Stomach (tissue), 9 donors: ENCODE results near the gene KDM5B. TPM values are rescaled to one million over a fixed set of nuclear protein-coding genes. Genes with fewer than 3 reads are reported as not detected.

Experiments used
- DNase-seq, 2 donors: peaks; one replicate each; pipeline versions ENCODE4 v3.0.0 to v3.0.0-alpha.2; 2013 to 2019
- H3K27ac ChIP-seq, 5 donors: fragments of 200-600 bp in 4 of 5; sonication (generic) in 4 of 5; one replicate each; pipeline ENCODE4 v1.5.1; 2013 to 2019; ENCODE audit warnings: mild to moderate bottlenecking in 1 of 5, moderate library complexity in 1 of 5
- H3K27me3 ChIP-seq, 3 donors: fragments of 200-600 bp; sonication (generic); one replicate each; pipeline ENCODE4 v1.5.1; 2017 to 2019; ENCODE audit warnings: mixed run types in 1 of 3
- H3K36me3 ChIP-seq, 4 donors: fragments of 200-600 bp; sonication (generic); 1 replicate in 3 of 4; 2 replicates in 1 of 4; pipeline ENCODE4 v1.5.1; 2016 to 2019
- H3K4me1 ChIP-seq, 4 donors: fragments of 200-600 bp; sonication (generic); one replicate each; pipeline ENCODE4 v1.5.1; 2016 to 2019
- H3K4me3 ChIP-seq, 4 donors: fragments of 200-600 bp; sonication (generic) in 3 of 4; one replicate each; pipeline ENCODE4 v1.5.1; 2016 to 2019; ENCODE audit warnings: mild to moderate bottlenecking in 1 of 4
- H3K9me3 ChIP-seq, 4 donors: fragments of 200-600 bp; sonication (generic); one replicate each; pipeline ENCODE4 v1.5.1; 2016 to 2019
- EP300 ChIP-seq: sonication (generic); formaldehyde crosslinking; IDR thresholded peaks from one replicate; pipeline ENCODE4 v1.6.1; 2017; ENCODE audit warnings: antibody characterized with exemption
- POLR2A ChIP-seq, 4 donors: fragments of 450-650 bp; IDR thresholded peaks; one replicate each; pipeline ENCODE4 v1.6.1; 2016; ENCODE audit warnings: antibody characterized with exemption in 4 of 4, control low read depth in 2 of 4, mild to moderate bottlenecking in 1 of 4, moderate library complexity in 1 of 4
- POLR2AphosphoS5 ChIP-seq, 3 donors: sonication (generic); formaldehyde crosslinking; IDR thresholded peaks; one replicate each; pipeline ENCODE4 v1.6.1; 2016; ENCODE audit warnings: antibody characterized with exemption in 3 of 3
- WGBS, 5 donors: extraction: QIAGEN DNeasy Blood & Tissue Kit in 3 of 5; methylation state at CpG; one replicate each; pipeline versions ENCODE4 v1.1.5 to v1.1.7; 2013 to 2018; 5-methylcytosine and 5-hydroxymethylcytosine counted together
- intact Hi-C: fragments of 100-400 bp; cut with DNase I; formaldehyde crosslinking; loops from one replicate; pipeline ENCODE4 v1.15.1; 2023; ENCODE audit warnings: low total_unique reads
- polyA plus RNA-seq, 3 donors: library from polyadenylated mRNA; stranded (reverse); fragments of 200-250 nt; gene quantifications; one replicate each; pipeline ENCODE4 v1.2.3, GENCODE V29; 2013
- total RNA-seq, 5 donors: library from RNA; depleted of rRNA; stranded (reverse); fragments of >200 nt; gene quantifications; one replicate each; pipeline versions ENCODE4 v1.1.0 to v1.2.3, GENCODE V29; 2014 to 2016
- TF ChIP-seq, protein P1 (sequence below), 7 experiments: fragments of 450-650 bp in 4 of 7; fragments of 200-600 bp in 3 of 7; sonication (generic) in 3 of 7; IDR thresholded peaks; one replicate each; pipeline ENCODE4 v1.5.1; 2016 to 2019; ENCODE audit warnings: antibody characterized with exemption in 7 of 7, control low read depth in 2 of 7, mild to moderate bottlenecking in 1 of 7
- donor health status: healthy with polysubstance abuse.
- donor health status: Bipolar disorder and iron deficiency.
- donor health status: healthy.

The KDM5B gene
- total and polyA plus RNA-seq, 8 donors, result 6.5 to 229 (median 52.8) TPM

DNA sequence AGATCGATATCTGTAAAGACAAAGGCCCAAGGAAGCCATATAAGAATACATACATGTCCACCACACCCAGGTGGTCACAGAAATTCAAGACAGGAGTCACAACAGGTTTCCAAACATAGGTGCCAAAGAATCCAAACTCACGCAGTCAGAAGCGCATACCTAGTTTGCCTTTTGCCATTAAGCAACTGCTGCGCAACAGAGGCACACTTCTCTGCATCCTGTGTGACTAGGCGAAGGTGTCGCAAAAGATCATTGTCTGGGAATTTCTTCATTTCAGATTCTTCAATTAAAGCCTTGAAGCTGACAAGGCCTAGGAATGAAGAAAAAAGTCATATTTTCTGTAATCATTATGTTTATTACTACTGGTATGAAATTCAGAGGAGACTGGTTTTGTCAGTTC, 65.7 kb downstream of the KDM5B start:
- no peak overlapping the region for H3K4me3 ChIP-seq
- no peak for TF ChIP-seq POLR2AphosphoS5 (IDR thresholded peaks at IDR 0.05)
- TF ChIP-seq, protein P1, sequence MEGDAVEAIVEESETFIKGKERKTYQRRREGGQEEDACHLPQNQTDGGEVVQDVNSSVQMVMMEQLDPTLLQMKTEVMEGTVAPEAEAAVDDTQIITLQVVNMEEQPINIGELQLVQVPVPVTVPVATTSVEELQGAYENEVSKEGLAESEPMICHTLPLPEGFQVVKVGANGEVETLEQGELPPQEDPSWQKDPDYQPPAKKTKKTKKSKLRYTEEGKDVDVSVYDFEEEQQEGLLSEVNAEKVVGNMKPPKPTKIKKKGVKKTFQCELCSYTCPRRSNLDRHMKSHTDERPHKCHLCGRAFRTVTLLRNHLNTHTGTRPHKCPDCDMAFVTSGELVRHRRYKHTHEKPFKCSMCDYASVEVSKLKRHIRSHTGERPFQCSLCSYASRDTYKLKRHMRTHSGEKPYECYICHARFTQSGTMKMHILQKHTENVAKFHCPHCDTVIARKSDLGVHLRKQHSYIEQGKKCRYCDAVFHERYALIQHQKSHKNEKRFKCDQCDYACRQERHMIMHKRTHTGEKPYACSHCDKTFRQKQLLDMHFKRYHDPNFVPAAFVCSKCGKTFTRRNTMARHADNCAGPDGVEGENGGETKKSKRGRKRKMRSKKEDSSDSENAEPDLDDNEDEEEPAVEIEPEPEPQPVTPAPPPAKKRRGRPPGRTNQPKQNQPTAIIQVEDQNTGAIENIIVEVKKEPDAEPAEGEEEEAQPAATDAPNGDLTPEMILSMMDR (IDR thresholded peaks at IDR 0.05), result no peak
- no peak for TF ChIP-seq POLR2A (IDR thresholded peaks at IDR 0.05)
- TF ChIP-seq EP300, result no peak
- peaks cover 33 to 94% (median 83%) of the 10 kb centered on the region in 4 donors for H3K36me3 ChIP-seq
- WGBS, 5 donors, result 85 to 97% (median 96%) methylated on average over 6 of the region's 6 CpGs
- intact Hi-C loops, result no loop called here
- no peaks in the 10 kb centered on the region for H3K27me3 ChIP-seq
- H3K4me1 ChIP-seq, result no peaks in the 10 kb centered on the region
- H3K9me3 ChIP-seq, result no peaks in the 10 kb centered on the region
- DNase-seq, result no peak
- no peak overlapping the region for H3K27ac ChIP-seq

DNA sequence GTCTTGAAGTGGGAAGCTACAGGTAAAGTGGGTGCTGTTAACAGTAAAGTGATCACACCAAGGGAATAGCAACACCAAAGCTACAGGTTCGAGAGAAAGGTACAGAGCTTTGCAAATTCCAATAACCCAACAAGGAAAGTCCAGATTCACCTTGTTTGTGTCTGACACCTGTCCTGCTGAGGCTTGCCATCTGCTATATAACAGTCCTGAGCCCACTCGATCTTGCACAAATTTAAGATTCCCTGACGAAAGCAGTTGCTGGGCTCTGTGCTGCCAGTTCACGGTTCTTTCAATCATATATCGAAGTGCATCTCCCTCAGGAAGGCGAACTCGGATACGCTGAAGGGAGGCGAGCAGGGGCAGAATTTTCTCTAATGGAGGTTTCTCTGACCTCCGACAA, 75.0 kb downstream of the KDM5B start:
- Histone ChIP-seq H3K27me3 (no peaks in the 10 kb centered on the region), H3K4me1 (no peaks in the 10 kb centered on the region), H3K36me3 (peaks cover 62 to 100% (median 100%) of the 10 kb centered on the region in 4 donors), H3K27ac (no peak overlapping the region), H3K4me3 (no peak overlapping the region), H3K9me3 (no peaks in the 10 kb centered on the region)
- 89 to 94% (median 94%) methylated on average over 10 of the region's 10 CpGs for WGBS, 5 donors
- intact Hi-C loops, result no loop called here
- DNase-seq, result no peak
- TF ChIP-seq EP300 (no peak), POLR2AphosphoS5 (IDR thresholded peaks at IDR 0.05) (no peak), POLR2A (IDR thresholded peaks at IDR 0.05) (no peak)
- TF ChIP-seq, protein P1 (IDR thresholded peaks at IDR 0.05), result no peak

DNA sequence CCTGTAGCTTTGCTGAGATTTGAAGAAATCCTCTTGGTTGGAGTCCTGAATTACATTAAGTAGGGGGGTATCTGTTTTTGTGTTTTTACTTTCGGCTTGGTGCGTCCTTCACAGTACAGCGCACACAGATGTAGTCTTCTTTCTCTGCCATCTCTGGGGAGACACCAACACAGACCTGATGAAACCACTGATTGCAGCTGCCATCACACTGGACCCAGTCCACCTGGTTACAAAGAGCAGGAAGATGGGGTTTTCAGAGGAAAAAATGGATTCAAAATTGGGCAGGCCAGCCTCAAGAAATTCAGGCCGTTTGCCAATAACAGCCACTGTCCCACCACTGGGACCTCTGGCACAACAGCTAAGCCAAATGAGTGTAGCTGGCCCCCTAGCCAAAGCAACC, 79.3 kb downstream of the KDM5B start:
- TF ChIP-seq, protein P1 (IDR thresholded peaks at IDR 0.05), result no peak
- TF ChIP-seq POLR2AphosphoS5 (IDR thresholded peaks at IDR 0.05) (no peak), POLR2A (IDR thresholded peaks at IDR 0.05) (no peak), EP300 (no peak)
- Histone ChIP-seq H3K36me3 (peaks cover 55 to 94% (median 87%) of the 10 kb centered on the region in 4 donors), H3K4me1 (no peaks in the 10 kb centered on the region), H3K9me3 (no peaks in the 10 kb centered on the region), H3K4me3 (no peak overlapping the region), H3K27me3 (no peaks in the 10 kb centered on the region), H3K27ac (no peak overlapping the region)
- no peak for DNase-seq
- intact Hi-C loops, result no loop called here
- 87 to 90% (median 89%) methylated on average over 4 of the region's 4 CpGs for WGBS, 5 donors

DNA sequence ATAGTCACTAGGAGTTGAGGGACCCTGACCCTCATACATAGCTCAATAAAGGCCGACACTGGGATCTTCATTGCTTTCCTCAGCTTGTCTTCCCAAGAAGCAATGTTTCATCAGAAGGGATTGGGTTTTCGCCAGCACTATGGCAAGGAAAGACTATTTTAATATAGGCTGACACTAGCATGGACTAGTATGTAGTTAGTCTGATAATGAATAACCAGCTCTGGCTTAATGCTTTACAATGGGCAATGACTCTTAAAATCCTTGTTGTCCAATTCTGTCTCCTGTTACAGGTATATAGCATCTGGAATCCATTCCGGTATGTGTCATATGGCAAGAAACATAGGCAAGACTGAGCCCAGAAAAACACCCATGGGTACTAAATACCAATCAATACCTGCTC, 82.7 kb downstream of the KDM5B start:
- no peak for DNase-seq
- intact Hi-C loops, result no loop called here
- H3K4me1 ChIP-seq, result no peaks in the 10 kb centered on the region
- H3K36me3 ChIP-seq, result peaks cover 28 to 60% (median 52%) of the 10 kb centered on the region in 4 donors
- H3K27me3 ChIP-seq, result no peaks in the 10 kb centered on the region
- no peak overlapping the region for H3K4me3 ChIP-seq
- no peaks in the 10 kb centered on the region for H3K9me3 ChIP-seq
- no peak overlapping the region for H3K27ac ChIP-seq
- WGBS, 5 donors, result 91 to 98% (median 95%) methylated on average over 3 of the region's 3 CpGs
- TF ChIP-seq EP300 (no peak), POLR2AphosphoS5 (IDR thresholded peaks at IDR 0.05) (no peak), POLR2A (IDR thresholded peaks at IDR 0.05) (no peak)
- TF ChIP-seq, protein P1 (IDR thresholded peaks at IDR 0.05), result no peak
